ENCODE measurements around the gene SETBP1. TPM values are rescaled to one million over a fixed set of nuclear protein-coding genes. Genes with fewer than 3 reads are reported as not detected.

The SETBP1 gene
- total RNA-seq, 2 donors from 2014 or later: 17.3 to 20.1 TPM

GRCh38 chr18:44944461-44944860, 263.8 kb downstream of the SETBP1 start:
- Histone ChIP-seq H3K36me3 (ENCODE audit: control insufficient read depth, insufficient read depth, low read length) (peaks cover 4% of the 10 kb centered on the region), H3K4me1 (ENCODE audit: control insufficient read depth, insufficient read depth, low read length) (peaks cover 28% of the 10 kb centered on the region), H3K27me3 (ENCODE audit: control insufficient read depth, insufficient read depth, low read length, poor library complexity, severe bottlenecking) (no peaks in the 10 kb centered on the region), H3K9ac (ENCODE audit: extremely low read depth, low read length, poor library complexity, severe bottlenecking) (no peak overlapping the region), H3K4me3 (ENCODE audit: low read length) (peak overlapping the region; percentile 4), H3K9me3 (ENCODE audit: control insufficient read depth, low read length) (peaks cover 3% of the 10 kb centered on the region), H3K27ac (ENCODE audit: low read depth, low read length) (no peak overlapping the region)
- H3K27ac Mint-ChIP-seq: no peak overlapping the region
- H3K4me1 Mint-ChIP-seq: peaks cover 64% of the 10 kb centered on the region
- peaks cover 6% of the 10 kb centered on the region for H3K36me3 Mint-ChIP-seq (ENCODE audit: low read depth)
- H3K9me3 Mint-ChIP-seq: peaks cover 5% of the 10 kb centered on the region
- no peak overlapping the region for H3K4me3 Mint-ChIP-seq
- 89% methylated on average over 1 of the region's 1 CpG; no CpG with 5 or more reads in 1 of the 2 experiments for WGBS, 2 experiments (ENCODE audit: insufficient coverage in 1 of 2, insufficient read length in 1 of 2)
- no peak for DNase-seq
- no peak for TF ChIP-seq CTCF (conservative IDR thresholded peaks at IDR 0.05)
- H3K27me3 Mint-ChIP-seq (ENCODE audit: insufficient read depth): no peaks in the 10 kb centered on the region

- Mint-ChIP-seq H3K9me3 (peaks cover 2% of the 10 kb centered on the region), H3K4me3 (no peak overlapping the region), H3K27ac (no peak overlapping the region), H3K36me3 (ENCODE audit: low read depth) (peaks cover 16% of the 10 kb centered on the region), H3K27me3 (ENCODE audit: insufficient read depth) (no peaks in the 10 kb centered on the region), H3K4me1 (peaks cover 56% of the 10 kb centered on the region)
- peaks cover 28% of the 10 kb centered on the region for H3K4me1 ChIP-seq (ENCODE audit: control insufficient read depth, insufficient read depth, low read length)
- WGBS, 2 experiments (ENCODE audit: insufficient coverage in 1 of 2, insufficient read length in 1 of 2): 83 to 85% methylated on average over 1 to 4 of the region's 4 CpGs
- H3K9me3 ChIP-seq (ENCODE audit: control insufficient read depth, low read length): no peaks in the 10 kb centered on the region
- peak; percentile 51 for DNase-seq
- no peak overlapping the region for H3K9ac ChIP-seq (ENCODE audit: extremely low read depth, low read length, poor library complexity, severe bottlenecking)
- no peaks in the 10 kb centered on the region for H3K27me3 ChIP-seq (ENCODE audit: control insufficient read depth, insufficient read depth, low read length, poor library complexity, severe bottlenecking)
- no peak for TF ChIP-seq CTCF (conservative IDR thresholded peaks at IDR 0.05)
- peaks cover 19% of the 10 kb centered on the region for H3K36me3 ChIP-seq (ENCODE audit: control insufficient read depth, insufficient read depth, low read length)
- H3K27ac ChIP-seq (ENCODE audit: low read depth, low read length): peak overlapping the region; percentile 90
- no peak overlapping the region for H3K4me3 ChIP-seq (ENCODE audit: low read length)
Observed at GRCh38 chr18:44945888-44946401, 265.3 kb downstream of the SETBP1 start.

- Histone ChIP-seq H3K4me3 (ENCODE audit: low read length) (no peak overlapping the region), H3K9ac (ENCODE audit: extremely low read depth, low read length, poor library complexity, severe bottlenecking) (no peak overlapping the region), H3K36me3 (ENCODE audit: control insufficient read depth, insufficient read depth, low read length) (peaks cover 25% of the 10 kb centered on the region), H3K9me3 (ENCODE audit: control insufficient read depth, low read length) (no peaks in the 10 kb centered on the region), H3K27me3 (ENCODE audit: control insufficient read depth, insufficient read depth, low read length, poor library complexity, severe bottlenecking) (no peaks in the 10 kb centered on the region), H3K4me1 (ENCODE audit: control insufficient read depth, insufficient read depth, low read length) (peaks cover 28% of the 10 kb centered on the region), H3K27ac (ENCODE audit: low read depth, low read length) (peak overlapping the region; percentile 90)
- Mint-ChIP-seq H3K4me1 (peaks cover 53% of the 10 kb centered on the region), H3K4me3 (no peak overlapping the region), H3K27me3 (ENCODE audit: insufficient read depth) (no peaks in the 10 kb centered on the region), H3K36me3 (ENCODE audit: low read depth) (peaks cover 20% of the 10 kb centered on the region), H3K27ac (no peak overlapping the region), H3K9me3 (no peaks in the 10 kb centered on the region)
- no peak for DNase-seq
- WGBS, 2 experiments (ENCODE audit: insufficient coverage in 1 of 2, insufficient read length in 1 of 2): 90 to 93% methylated on average over 2 to 3 of the region's 4 CpGs
- TF ChIP-seq CTCF (conservative IDR thresholded peaks at IDR 0.05): no peak
Observed at GRCh38 chr18:44946529-44947113, 265.9 kb downstream of the SETBP1 start.

Measured in endodermal cell (in vitro differentiated cells).